Neuronal stem cell (in vitro differentiated cells): ENCODE measurements around the gene SSR1.

Source experiments
- DNase-seq: peaks from one replicate; pipeline ENCODE4 v3.0.0-alpha.2; 2013; ENCODE audit warnings: low spot score
- H2AFZ ChIP-seq: one replicate; pipeline ENCODE4 v1.6.1; 2013; ENCODE audit warnings: mild to moderate bottlenecking, low read length, inconsistent platforms
- H2AK5ac ChIP-seq: 2 replicates; pipeline ENCODE4 v1.6.1; 2013; ENCODE audit warnings: low read depth, mild to moderate bottlenecking, inconsistent platforms, low read length, moderate library complexity, mixed read lengths
- H2BK120ac ChIP-seq: 2 replicates; pipeline ENCODE4 v1.6.1; 2013; ENCODE audit warnings: low read depth, mild to moderate bottlenecking, inconsistent platforms, low read length, moderate library complexity, mixed read lengths
- H2BK12ac ChIP-seq: one replicate; pipeline ENCODE4 v1.6.1; 2013; ENCODE audit warnings: low read length, inconsistent platforms
- H2BK15ac ChIP-seq: 2 replicates; pipeline ENCODE4 v1.6.1; 2013; ENCODE audit warnings: mild to moderate bottlenecking, low read length, inconsistent platforms, mixed read lengths
- H2BK5ac ChIP-seq: one replicate; pipeline ENCODE4 v1.6.1; 2013; ENCODE audit warnings: inconsistent platforms, mild to moderate bottlenecking, low read length, moderate library complexity
- H3K14ac ChIP-seq: one replicate; pipeline ENCODE4 v1.6.1; 2013; ENCODE audit warnings: low read length, inconsistent platforms
- H3K18ac ChIP-seq: 2 replicates; pipeline ENCODE4 v1.6.1; 2013; ENCODE audit warnings: low read length, inconsistent platforms
- H3K23ac ChIP-seq: 2 replicates; pipeline ENCODE4 v1.6.1; 2013; ENCODE audit warnings: low read depth, mild to moderate bottlenecking, mixed read lengths, low read length, inconsistent platforms; ENCODE audit not compliant: poor library complexity
- H3K27ac ChIP-seq: replicated peaks from 3 replicates; pipeline ENCODE4 v1.5.1; 2013; ENCODE audit warnings: low read length, inconsistent platforms
- H3K27me3 ChIP-seq, 3 experiments: 2 replicates each; pipeline ENCODE4 v1.6.1; 2013; ENCODE audit warnings: low read length in 3 of 3, mild to moderate bottlenecking in 2 of 3, inconsistent platforms in 1 of 3, low read depth in 1 of 3, mixed read lengths in 1 of 3, moderate library complexity in 1 of 3; ENCODE audit not compliant: control insufficient read depth in 3 of 3, insufficient read depth in 3 of 3
- H3K36me3 ChIP-seq, 2 donors: replicated peaks in 1 of 2; 2 replicates each; pipeline ENCODE4 v1.6.1; 2013; ENCODE audit warnings: low read length in 2 of 2; ENCODE audit not compliant: control insufficient read depth in 2 of 2, insufficient read depth in 2 of 2
- H3K4ac ChIP-seq: 2 replicates; pipeline ENCODE4 v1.6.1; 2013; ENCODE audit warnings: inconsistent platforms, mild to moderate bottlenecking, low read length, moderate library complexity
- H3K4me1 ChIP-seq, 2 donors: 1 replicate in 1 of 2; 2 replicates in 1 of 2; pipeline ENCODE4 v1.6.1; 2013; ENCODE audit warnings: low read length in 2 of 2, low read depth in 1 of 2; ENCODE audit not compliant: control insufficient read depth in 2 of 2, insufficient read depth in 1 of 2
- H3K4me2 ChIP-seq: one replicate; pipeline ENCODE4 v1.6.1; 2013; ENCODE audit warnings: mild to moderate bottlenecking, low read length, inconsistent platforms; ENCODE audit not compliant: insufficient read depth, poor library complexity, severe bottlenecking
- H3K4me3 ChIP-seq, 2 donors: 2 replicates each; pipeline ENCODE4 v1.5.1; 2013; ENCODE audit warnings: low read length in 2 of 2, mild to moderate bottlenecking in 2 of 2, inconsistent platforms in 1 of 2, moderate library complexity in 1 of 2
- H3K79me1 ChIP-seq: one replicate; pipeline ENCODE4 v1.6.1; 2013; ENCODE audit warnings: low read depth, mild to moderate bottlenecking, inconsistent platforms, low read length, moderate library complexity
- H3K9ac ChIP-seq: one replicate; pipeline ENCODE4 v1.6.1; 2013; ENCODE audit warnings: mild to moderate bottlenecking, low read depth, low read length, inconsistent platforms; ENCODE audit not compliant: poor library complexity
- H3K9me3 ChIP-seq, 2 donors: replicated peaks in 1 of 2; 2 replicates each; pipeline versions ENCODE3 to v1.6.1; 2013; ENCODE audit warnings: low read length in 2 of 2, mild to moderate bottlenecking in 2 of 2, inconsistent platforms in 1 of 2, low read depth in 1 of 2, mixed read lengths in 1 of 2, moderate library complexity in 1 of 2; ENCODE audit not compliant: control insufficient read depth in 2 of 2, insufficient read depth in 1 of 2
- H4K8ac ChIP-seq: one replicate; pipeline ENCODE4 v1.6.1; 2013; ENCODE audit warnings: low read depth, mild to moderate bottlenecking, inconsistent platforms, low read length, moderate library complexity
- H4K91ac ChIP-seq: one replicate; pipeline ENCODE4 v1.6.1; 2013; ENCODE audit warnings: low read length, low read depth, mild to moderate bottlenecking, inconsistent platforms; ENCODE audit not compliant: poor library complexity
- WGBS, 2 donors: extraction: QIAGEN DNeasy Blood & Tissue Kit; methylation state at CpG; one replicate each; pipeline ENCODE4 v1.1.7; 2013; ENCODE audit warnings: missing lambda C conversion rate in 2 of 2, mixed read lengths in 1 of 2; ENCODE audit not compliant: insufficient read length in 2 of 2, insufficient replicate concordance in 1 of 2; ENCODE audit errors: extremely low coverage in 2 of 2; 5-methylcytosine and 5-hydroxymethylcytosine counted together

The SSR1 gene

GRCh38 chr6:7285416-7285815 is 27.6 kb downstream of the SSR1 start:
- H2BK5ac ChIP-seq, result no peak overlapping the region
- H3K79me1 ChIP-seq, result no peaks in the 10 kb centered on the region
- H4K8ac ChIP-seq, result no peak overlapping the region
- H3K27ac ChIP-seq, result no peak overlapping the region
- H3K4me2 ChIP-seq, result no peak overlapping the region
- H2BK15ac ChIP-seq, result no peak overlapping the region
- WGBS, 2 donors, result no CpG with 5 or more reads among the region's 6 CpGs
- DNase-seq, result no peak
- no peak overlapping the region for H3K14ac ChIP-seq
- no peak overlapping the region for H3K9ac ChIP-seq
- H3K4me1 ChIP-seq, result no peaks in the 10 kb centered on the region
- H2AFZ ChIP-seq, result no peak overlapping the region
- H3K18ac ChIP-seq, result no peak overlapping the region
- no peak overlapping the region for H3K4ac ChIP-seq
- H3K23ac ChIP-seq, result no peak overlapping the region
- no peaks in the 10 kb centered on the region for H3K27me3 ChIP-seq
- no peak overlapping the region for H4K91ac ChIP-seq
- no peaks in the 10 kb centered on the region for H3K9me3 ChIP-seq
- no peak overlapping the region for H3K4me3 ChIP-seq
- no peak overlapping the region for H2BK12ac ChIP-seq
- no peak overlapping the region for H2AK5ac ChIP-seq
- H3K36me3 ChIP-seq, result peaks cover 7 to 61% of the 10 kb centered on the region in 2 donors
- no peak overlapping the region for H2BK120ac ChIP-seq

GRCh38 chr6:7283676-7284075 is 29.3 kb downstream of the SSR1 start:
- peaks cover 4 to 44% of the 10 kb centered on the region in 2 donors for H3K36me3 ChIP-seq
- H3K4ac ChIP-seq, result no peak overlapping the region
- no peak overlapping the region for H2BK12ac ChIP-seq
- no peak overlapping the region for H3K18ac ChIP-seq
- no peak overlapping the region for H2AFZ ChIP-seq
- H3K27me3 ChIP-seq, result no peaks in the 10 kb centered on the region
- no peak overlapping the region for H3K14ac ChIP-seq
- no peak overlapping the region for H3K4me3 ChIP-seq
- H2BK120ac ChIP-seq, result no peak overlapping the region
- no peak overlapping the region for H3K27ac ChIP-seq
- no peak for DNase-seq
- no peak overlapping the region for H2AK5ac ChIP-seq
- WGBS, 2 donors, result no CpG with 5 or more reads among the region's 2 CpGs
- no peak overlapping the region for H2BK5ac ChIP-seq
- H3K4me1 ChIP-seq, result peaks cover 0 to under 1% of the 10 kb centered on the region in 2 donors
- H4K8ac ChIP-seq, result no peak overlapping the region
- no peak overlapping the region for H2BK15ac ChIP-seq
- H3K4me2 ChIP-seq, result no peak overlapping the region
- no peak overlapping the region for H3K9ac ChIP-seq
- H4K91ac ChIP-seq, result no peak overlapping the region
- no peaks in the 10 kb centered on the region for H3K79me1 ChIP-seq
- H3K9me3 ChIP-seq, result no peaks in the 10 kb centered on the region
- H3K23ac ChIP-seq, result no peak overlapping the region

- Histone ChIP-seq H3K9ac (no peak overlapping the region), H3K4me3 (no peak overlapping the region), H4K91ac (no peak overlapping the region), H2AK5ac (no peak overlapping the region), H3K4me1 (peaks cover 0 to 2% of the 10 kb centered on the region in 2 donors), H2BK5ac (no peak overlapping the region), H3K36me3 (peaks cover 4 to 30% of the 10 kb centered on the region in 2 donors), H3K18ac (no peak overlapping the region), H3K23ac (no peak overlapping the region), H2BK12ac (no peak overlapping the region), H2AFZ (no peak overlapping the region), H2BK15ac (no peak overlapping the region), H3K14ac (no peak overlapping the region), H4K8ac (no peak overlapping the region), H3K9me3 (no peaks in the 10 kb centered on the region), H3K4ac (no peak overlapping the region), H3K27ac (no peak overlapping the region), H3K27me3 (no peaks in the 10 kb centered on the region), H3K4me2 (no peak overlapping the region), H3K79me1 (no peaks in the 10 kb centered on the region), H2BK120ac (no peak overlapping the region)
- DNase-seq, result no peak
- no CpG with 5 or more reads among the region's 10 CpGs for WGBS, 2 donors
These were observed 30.7 kb downstream of the SSR1 start for GRCh38 chr6:7282097-7282906.

- no peaks in the 10 kb centered on the region for H3K36me3 ChIP-seq
- H2AFZ ChIP-seq, result no peak overlapping the region
- H2BK120ac ChIP-seq, result no peak overlapping the region
- H3K18ac ChIP-seq, result no peak overlapping the region
- no peaks in the 10 kb centered on the region for H3K27me3 ChIP-seq
- no peaks in the 10 kb centered on the region for H3K9me3 ChIP-seq
- H2BK12ac ChIP-seq, result no peak overlapping the region
- H2AK5ac ChIP-seq, result no peak overlapping the region
- H3K4me2 ChIP-seq, result no peak overlapping the region
- no peak overlapping the region for H3K4me3 ChIP-seq
- no peak for DNase-seq
- H3K79me1 ChIP-seq, result no peaks in the 10 kb centered on the region
- no peak overlapping the region for H3K4ac ChIP-seq
- H4K91ac ChIP-seq, result no peak overlapping the region
- H3K14ac ChIP-seq, result no peak overlapping the region
- H3K27ac ChIP-seq, result no peak overlapping the region
- no peak overlapping the region for H4K8ac ChIP-seq
- peaks cover 0 to 2% of the 10 kb centered on the region in 2 donors for H3K4me1 ChIP-seq
- no peak overlapping the region for H2BK15ac ChIP-seq
- no peak overlapping the region for H2BK5ac ChIP-seq
- H3K9ac ChIP-seq, result no peak overlapping the region
- no CpG with 5 or more reads among the region's 7 CpGs for WGBS, 2 donors
- H3K23ac ChIP-seq, result no peak overlapping the region
These were observed 36.8 kb downstream of the SSR1 start for GRCh38 chr6:7276199-7276524.
